Type B pancreatic cell (in vitro differentiated cells): Measurements from ENCODE around the gene CABP2. TPM values are rescaled to one million over a fixed set of nuclear protein-coding genes. Genes with fewer than 3 reads are reported as not detected.

Experiments used
- DNase-seq: peaks from one replicate; pipeline ENCODE4 v3.0.0; 2021; ENCODE audit warnings: mixed read lengths; ENCODE audit not compliant: unreplicated experiment; ENCODE audit errors: extremely low spot score
- H3K27ac Mint-ChIP-seq: 2 replicates; pipeline ENCODE4 v1.8.0; 2021; ENCODE audit warnings: mild to moderate bottlenecking, mixed read lengths
- H3K27me3 Mint-ChIP-seq: 2 replicates; pipeline ENCODE4 v1.8.0; 2021; ENCODE audit warnings: mixed read lengths
- H3K36me3 Mint-ChIP-seq: 2 replicates; pipeline ENCODE4 v1.8.0; 2021; ENCODE audit warnings: mixed read lengths
- H3K4me1 Mint-ChIP-seq: one replicate; pipeline ENCODE4 v1.8.0; 2021; ENCODE audit warnings: mixed read lengths; ENCODE audit not compliant: unreplicated experiment
- H3K4me3 Mint-ChIP-seq: 2 replicates; pipeline ENCODE4 v1.8.0; 2021; ENCODE audit warnings: mild to moderate bottlenecking, mixed read lengths
- H3K9me3 Mint-ChIP-seq: 2 replicates; pipeline ENCODE4 v1.8.0; 2021; ENCODE audit warnings: mixed read lengths
- microRNA-seq: library from miRNA; unstranded; fragments of <30 nt; microRNA quantifications from one replicate; pipeline ENCODE4, GENCODE V29; 2020
- total RNA-seq: library from RNA; stranded (reverse); gene quantifications from 2 replicates; pipeline ENCODE4 v1.2.1, GENCODE V29; 2021; ENCODE audit warnings: low replicate concordance
- TF ChIP-seq, protein P1 (sequence below): fragments of 200-600 bp; sonication (generic); conservative IDR thresholded peaks from 2 replicates; pipeline ENCODE4 v1.5.0; 2021; ENCODE audit warnings: antibody characterized with exemption, mild to moderate bottlenecking

CABP2 gene
- total RNA-seq, 1 donor from 2014 or later: not detected

DNA sequence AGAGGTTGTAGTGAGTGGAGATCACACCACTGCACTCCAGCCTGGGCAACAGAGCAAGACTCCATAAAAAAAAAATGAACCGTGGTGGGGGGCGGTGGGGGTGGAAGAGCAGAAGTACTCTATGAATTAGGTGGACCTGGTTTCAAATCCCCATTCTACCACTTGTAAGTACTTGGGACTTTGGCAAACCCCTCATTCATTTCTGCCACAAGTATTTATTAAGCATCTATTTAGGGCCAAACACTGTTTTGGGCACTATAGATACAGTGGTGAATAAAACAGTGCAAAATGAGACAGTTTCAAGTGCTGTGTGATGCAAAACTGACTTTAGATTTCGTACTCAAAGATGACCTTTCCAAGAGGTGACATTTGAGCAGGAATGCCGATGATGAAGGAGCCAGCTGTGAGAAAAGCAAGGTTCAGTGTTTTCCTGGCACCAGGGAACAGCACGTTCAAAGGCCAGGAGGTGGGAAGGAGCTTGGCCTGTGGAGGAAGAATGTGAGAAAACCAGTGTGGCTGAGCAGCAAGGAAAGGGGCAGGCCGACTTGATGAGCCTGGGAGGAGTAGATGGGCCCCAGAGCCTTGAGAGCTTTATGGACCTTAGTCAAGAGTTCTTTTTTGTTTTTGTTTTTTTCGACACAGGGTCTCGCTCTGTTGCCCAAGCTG, 52.8 kb downstream of the CABP2 start:
- no peaks in the 10 kb centered on the region for H3K9me3 Mint-ChIP-seq
- TF ChIP-seq, protein P1, sequence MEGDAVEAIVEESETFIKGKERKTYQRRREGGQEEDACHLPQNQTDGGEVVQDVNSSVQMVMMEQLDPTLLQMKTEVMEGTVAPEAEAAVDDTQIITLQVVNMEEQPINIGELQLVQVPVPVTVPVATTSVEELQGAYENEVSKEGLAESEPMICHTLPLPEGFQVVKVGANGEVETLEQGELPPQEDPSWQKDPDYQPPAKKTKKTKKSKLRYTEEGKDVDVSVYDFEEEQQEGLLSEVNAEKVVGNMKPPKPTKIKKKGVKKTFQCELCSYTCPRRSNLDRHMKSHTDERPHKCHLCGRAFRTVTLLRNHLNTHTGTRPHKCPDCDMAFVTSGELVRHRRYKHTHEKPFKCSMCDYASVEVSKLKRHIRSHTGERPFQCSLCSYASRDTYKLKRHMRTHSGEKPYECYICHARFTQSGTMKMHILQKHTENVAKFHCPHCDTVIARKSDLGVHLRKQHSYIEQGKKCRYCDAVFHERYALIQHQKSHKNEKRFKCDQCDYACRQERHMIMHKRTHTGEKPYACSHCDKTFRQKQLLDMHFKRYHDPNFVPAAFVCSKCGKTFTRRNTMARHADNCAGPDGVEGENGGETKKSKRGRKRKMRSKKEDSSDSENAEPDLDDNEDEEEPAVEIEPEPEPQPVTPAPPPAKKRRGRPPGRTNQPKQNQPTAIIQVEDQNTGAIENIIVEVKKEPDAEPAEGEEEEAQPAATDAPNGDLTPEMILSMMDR: no peak
- H3K36me3 Mint-ChIP-seq: no peaks in the 10 kb centered on the region
- H3K27me3 Mint-ChIP-seq: no peaks in the 10 kb centered on the region
- H3K27ac Mint-ChIP-seq: no peak overlapping the region
- peaks cover 5% of the 10 kb centered on the region for H3K4me1 Mint-ChIP-seq
- no peak for DNase-seq
- H3K4me3 Mint-ChIP-seq: peak overlapping the region; percentile 20

DNA sequence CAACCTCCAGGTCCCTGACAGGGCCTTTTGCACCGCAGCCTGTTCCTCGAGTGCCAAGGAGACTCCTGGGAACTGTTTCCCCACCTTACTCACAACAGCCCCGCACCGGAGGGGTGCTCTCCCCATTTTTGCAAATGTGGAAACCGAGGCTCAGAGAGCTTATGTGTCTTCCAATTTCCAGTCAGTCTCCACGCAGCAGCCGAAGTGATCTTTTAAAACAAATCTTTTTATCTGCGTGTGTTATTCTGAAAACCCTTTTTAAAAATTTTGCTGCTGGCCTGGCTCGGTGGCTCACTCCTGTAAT, 53.8 kb downstream of the CABP2 start:
- Mint-ChIP-seq H3K27ac (peak overlapping the region; percentile 70), H3K27me3 (no peaks in the 10 kb centered on the region), H3K4me3 (peak overlapping the region; percentile 92), H3K36me3 (no peaks in the 10 kb centered on the region), H3K9me3 (no peaks in the 10 kb centered on the region), H3K4me1 (peaks cover 9% of the 10 kb centered on the region)
- no peak for DNase-seq
- TF ChIP-seq, protein P1: peak; percentile 10

Small RNA genes within 50 kb of the gene (microRNA-seq; reads per million reads assigned to microRNA genes)
- gene MIR6752: not detected

Other genes with a start within 250 kb of the CABP2 start
- 70.5 and 80.9 TPM in 2 replicates for gene ANKRD13D, start 234.1 kb downstream of the CABP2 start, total RNA-seq
- 32.0 and 40.9 TPM in 2 replicates for gene SSH3, start 219.9 kb downstream of the CABP2 start, total RNA-seq
- 15.0 and 29.4 TPM in 2 replicates for gene POLD4, start 169.9 kb downstream of the CABP2 start, total RNA-seq
- 3.2 and 6.7 TPM in 2 replicates for gene CLCF1, start 149.8 kb downstream of the CABP2 start, total RNA-seq
- 29.5 and 41.2 TPM in 2 replicates for gene RAD9A, start 131.5 kb downstream of the CABP2 start, total RNA-seq
- gene PPP1CA, start 121.6 kb downstream of the CABP2 start, total RNA-seq: 137 TPM in 2 replicates
- 0.87 TPM in 1 of 2 replicates, not detected in the other for gene TBC1D10C, start 119.4 kb downstream of the CABP2 start, total RNA-seq
- 0.31 and 1.5 TPM in 2 replicates for gene CARNS1, start 107.8 kb downstream of the CABP2 start, total RNA-seq
- gene RPS6KB2, start 95.0 kb downstream of the CABP2 start, total RNA-seq: 55.5 and 57.0 TPM in 2 replicates
- gene PTPRCAP, start 85.8 kb downstream of the CABP2 start, total RNA-seq: 1.1 and 2.0 TPM in 2 replicates
- 77.4 and 90.2 TPM in 2 replicates for gene CORO1B, start 80.0 kb downstream of the CABP2 start, total RNA-seq
- gene GPR152, start 70.7 kb downstream of the CABP2 start, total RNA-seq: not detected in 2 replicates
- gene CABP4, start 68.1 kb downstream of the CABP2 start, total RNA-seq: not detected in 2 replicates
- 41.7 and 46.6 TPM in 2 replicates for gene TMEM134, start 54.2 kb downstream of the CABP2 start, total RNA-seq
- 32.4 and 47.6 TPM in 2 replicates for gene AIP, start 40.4 kb downstream of the CABP2 start, total RNA-seq
- 50.4 and 51.7 TPM in 2 replicates for gene PITPNM1, start 18.1 kb downstream of the CABP2 start, total RNA-seq
- 34.9 and 37.5 TPM in 2 replicates for gene CDK2AP2, start 15.3 kb downstream of the CABP2 start, total RNA-seq
- 1,009 and 1,011 TPM in 2 replicates for gene GSTP1, start 60.4 kb upstream of the CABP2 start, total RNA-seq
- 220 and 226 TPM in 2 replicates for gene NDUFV1, start 83.5 kb upstream of the CABP2 start, total RNA-seq
- 10.3 and 16.0 TPM in 2 replicates for gene NUDT8, start 106.5 kb upstream of the CABP2 start, total RNA-seq
- not detected in 2 replicates for gene TBX10, start 116.3 kb upstream of the CABP2 start, total RNA-seq
- 2.2 and 5.8 TPM in 2 replicates for gene ACY3, start 127.3 kb upstream of the CABP2 start, total RNA-seq
- gene ALDH3B2, start 151.2 kb upstream of the CABP2 start, total RNA-seq: 4.8 and 9.4 TPM in 2 replicates